IMR-90 (cell line): Measurements from ENCODE around the gene GPR161. TPM values are rescaled to one million over a fixed set of nuclear protein-coding genes. Genes with fewer than 3 reads are reported as not detected.

Experiments used
- ATAC-seq: fragments of 200-7000 bp; cut with Tn5 transposase; 2 replicates; pipeline ENCODE4 v1.9.1; 2020; ENCODE audit warnings: low read depth, mild to moderate bottlenecking, moderate library complexity
- BruUV-seq: library from RNA; stranded (reverse); fragments of 400-500 nt; replicated peaks from 2 replicates; lab custom pipeline; 2021; lab: Mats Ljungman, UMichigan
- CTCF ChIA-PET: fragments of 300-600 bp; formaldehyde crosslinking; extraction: SDS; loops from one replicate; lab custom pipeline; 2021; ENCODE audit warnings: antibody characterized with exemption; lab: Yijun Ruan, JAX
- POLR2A ChIA-PET: fragments of 300-600 bp; sonication (Branson Sonifier 250); formaldehyde crosslinking; loops from one replicate; lab custom pipeline; 2022; ENCODE audit warnings: antibody characterized with exemption; ENCODE audit not compliant: unreplicated experiment; lab: Charles Lee
- DNase-seq: peaks from one replicate; pipeline ENCODE4 v3.0.0; 2013
- H2AFZ ChIP-seq: replicated peaks from 2 replicates; pipeline ENCODE3; 2013; ENCODE audit warnings: low read length, mild to moderate bottlenecking; ENCODE audit not compliant: poor library complexity
- H2AK5ac ChIP-seq: 2 replicates; pipeline ENCODE4 v1.6.1; 2013; ENCODE audit warnings: low read depth, low read length, inconsistent platforms
- H2AK9ac ChIP-seq: replicated peaks from 2 replicates; pipeline ENCODE3; 2013; ENCODE audit warnings: mild to moderate bottlenecking, low read depth, low read length, moderate library complexity; ENCODE audit not compliant: poor library complexity
- H2BK120ac ChIP-seq: 2 replicates; pipeline ENCODE4 v1.6.1; 2013; ENCODE audit warnings: low read depth, low read length, inconsistent platforms
- H2BK15ac ChIP-seq: 3 replicates; pipeline ENCODE4 v1.6.1; 2013; ENCODE audit warnings: low read depth, low read length, inconsistent platforms
- H2BK20ac ChIP-seq: 2 replicates; pipeline ENCODE4 v1.6.1; 2013; ENCODE audit warnings: low read depth, mild to moderate bottlenecking, inconsistent platforms, low read length, moderate library complexity
- H2BK5ac ChIP-seq: 2 replicates; pipeline ENCODE4 v1.6.1; 2013; ENCODE audit warnings: mild to moderate bottlenecking, low read depth, low read length, inconsistent platforms; ENCODE audit not compliant: poor library complexity, severe bottlenecking
- H3K14ac ChIP-seq: replicated peaks from 2 replicates; pipeline ENCODE4 v1.6.1; 2013; ENCODE audit warnings: low read depth, low read length, inconsistent platforms
- H3K18ac ChIP-seq: 2 replicates; pipeline ENCODE4 v1.6.1; 2013; ENCODE audit warnings: low read depth, low read length, control low read depth
- H3K23ac ChIP-seq: 2 replicates; pipeline ENCODE4 v1.6.1; 2013; ENCODE audit warnings: low read depth, low read length, inconsistent platforms
- H3K27ac ChIP-seq: 2 replicates; pipeline ENCODE4 v1.5.1; 2013; ENCODE audit warnings: mild to moderate bottlenecking, control low read depth, low read length; ENCODE audit not compliant: insufficient read depth
- H3K27me3 ChIP-seq: 2 replicates; pipeline ENCODE4 v1.6.1; 2013; ENCODE audit warnings: low read length; ENCODE audit not compliant: control insufficient read depth, insufficient read depth
- H3K36me3 ChIP-seq: 2 replicates; pipeline ENCODE4 v1.6.1; 2013; ENCODE audit warnings: low read length, mixed read lengths; ENCODE audit not compliant: control insufficient read depth, insufficient read depth
- H3K4ac ChIP-seq: 2 replicates; pipeline ENCODE4 v1.6.1; 2013; ENCODE audit warnings: low read depth, low read length, inconsistent platforms
- H3K4me1 ChIP-seq: 2 replicates; pipeline ENCODE4 v1.6.1; 2013; ENCODE audit warnings: low read length, mixed read lengths; ENCODE audit not compliant: control insufficient read depth, insufficient read depth
- H3K4me2 ChIP-seq: 2 replicates; pipeline ENCODE4 v1.6.1; 2013; ENCODE audit warnings: low read depth, mild to moderate bottlenecking, control low read depth, low read length, moderate library complexity
- H3K4me3 ChIP-seq: 2 replicates; pipeline ENCODE4 v1.5.1; 2013; ENCODE audit warnings: low read depth, mild to moderate bottlenecking, control low read depth, low read length, moderate library complexity; ENCODE audit not compliant: insufficient read depth
- H3K56ac ChIP-seq: 2 replicates; pipeline ENCODE4 v1.6.1; 2013; ENCODE audit warnings: low read length, inconsistent platforms; ENCODE audit not compliant: insufficient read depth; ENCODE audit errors: extremely low read depth
- H3K79me1 ChIP-seq, 2 experiments: 2 replicates each; pipeline ENCODE4 v1.6.1; 2013; ENCODE audit warnings: low read length in 2 of 2, inconsistent platforms in 1 of 2, low read depth in 1 of 2
- H3K9ac ChIP-seq: 2 replicates; pipeline ENCODE4 v1.6.1; 2013; ENCODE audit warnings: low read depth, low read length, control low read depth
- H3K9me1 ChIP-seq: 2 replicates; pipeline ENCODE4 v1.6.1; 2013; ENCODE audit warnings: low read length, inconsistent platforms; ENCODE audit not compliant: insufficient read depth
- H3K9me3 ChIP-seq: 2 replicates; pipeline ENCODE4 v1.6.1; 2013; ENCODE audit warnings: low read length; ENCODE audit not compliant: control insufficient read depth, insufficient read depth
- H4K20me1 ChIP-seq: 2 replicates; pipeline ENCODE4 v1.6.1; 2013; ENCODE audit warnings: low read length, inconsistent platforms; ENCODE audit not compliant: insufficient read depth
- H4K5ac ChIP-seq: 2 replicates; pipeline ENCODE4 v1.6.1; 2013; ENCODE audit warnings: mild to moderate bottlenecking, low read depth, low read length, control low read depth
- H4K8ac ChIP-seq, 2 experiments: 2 replicates each; pipeline ENCODE4 v1.6.1; 2013; ENCODE audit warnings: low read depth in 2 of 2, low read length in 2 of 2, control low read depth in 1 of 2, inconsistent platforms in 1 of 2
- H4K91ac ChIP-seq: 2 replicates; pipeline ENCODE4 v1.6.1; 2013; ENCODE audit warnings: low read depth, low read length, inconsistent platforms; ENCODE audit not compliant: insufficient read depth
- FOS ChIP-seq: fragments of 150-350 bp; IDR thresholded peaks from 2 replicates; pipeline ENCODE4 v1.6.1; 2016; ENCODE audit warnings: low read depth, low read length
- MAFK ChIP-seq: IDR thresholded peaks from 2 replicates; pipeline ENCODE4 v1.6.1; 2012; ENCODE audit warnings: low read depth, low read length, improper control_type of control experiment
- MAZ ChIP-seq: IDR thresholded peaks from 2 replicates; pipeline ENCODE4 v1.6.1; 2012; ENCODE audit warnings: low read depth, mild to moderate bottlenecking, low read length, improper control_type of control experiment, moderate library complexity, borderline replicate concordance
- MXI1 ChIP-seq: IDR thresholded peaks from 2 replicates; pipeline ENCODE4 v1.6.1; 2012; ENCODE audit warnings: low read depth, mild to moderate bottlenecking, low read length, moderate library complexity, borderline replicate concordance
- WGBS, 2 experiments: methylation state at CpG; one replicate each; pipeline versions ENCODE4 v1.1.5 to v1.1.7; 2013; ENCODE audit warnings: missing lambda C conversion rate in 2 of 2; ENCODE audit not compliant: insufficient read length in 1 of 2; ENCODE audit errors: extremely low coverage in 2 of 2; 5-methylcytosine and 5-hydroxymethylcytosine counted together
- dilution Hi-C: fragments of 300-500 bp; cut with HindIII; formaldehyde crosslinking; loops from one replicate; pipeline ENCODE4 v1.14.3; 2018; ENCODE audit warnings: low sequenced_read_pairs; ENCODE audit not compliant: unreplicated experiment
- in situ Hi-C: fragments of 300-500 bp; cut with MboI; formaldehyde crosslinking; loops from 3 replicates; pipeline ENCODE4 v1.14.3; 2019; ENCODE audit warnings: low sequenced_read_pairs, inconsistent platforms, mixed read lengths
- intact Hi-C: fragments of 100-400 bp; cut with micrococcal nuclease; formaldehyde crosslinking; loops from 2 replicates; pipeline ENCODE4 v1.10.0; 2022
- polyA plus RNA-seq, 3 experiments: library from polyadenylated mRNA; depleted of rRNA; stranded (reverse); fragments of >200 nt; gene quantifications; 2 replicates each; pipeline ENCODE4 v1.2.3, GENCODE V29; 2012; ENCODE audit warnings: low replicate concordance in 1 of 3
- total RNA-seq: library from RNA; depleted of rRNA; stranded (reverse); fragments of >200 nt; gene quantifications from 2 replicates; pipeline ENCODE4 v1.2.3, GENCODE V29; 2012

The GPR161 gene
- total and polyA plus RNA-seq, 2 of the 4 experiments (the other 2 are of a cell fraction) = 12.5 to 13.3 TPM

GRCh38 chr1:168172250-168172915, 35.7 kb upstream of the GPR161 start:
- ChIA-PET POLR2A (no interaction called here), CTCF (no interaction called here)
- Histone ChIP-seq H3K27ac (no peak overlapping the region), H2AK9ac (no peak overlapping the region), H4K5ac (no peak overlapping the region), H3K4me2 (no peak overlapping the region), H3K18ac (no peak overlapping the region), H2AFZ (no peak overlapping the region), H4K91ac (no peak overlapping the region), H3K23ac (no peak overlapping the region), H3K56ac (no peak overlapping the region), H3K4me1 (no peaks in the 10 kb centered on the region), H2AK5ac (no peak overlapping the region), H2BK15ac (no peak overlapping the region), H3K14ac (no peak overlapping the region), H4K20me1 (no peaks in the 10 kb centered on the region), H3K9me3 (no peaks in the 10 kb centered on the region), H2BK120ac (no peak overlapping the region), H2BK5ac (no peak overlapping the region), H2BK20ac (no peak overlapping the region), H3K36me3 (no peaks in the 10 kb centered on the region), H3K9me1 (no peaks in the 10 kb centered on the region), H3K4me3 (no peak overlapping the region), H3K79me1 (no peaks in the 10 kb centered on the region), H4K8ac (no peak overlapping the region), H3K9ac (no peak overlapping the region), H3K4ac (no peak overlapping the region), H3K27me3 (no peaks in the 10 kb centered on the region)
- dilution Hi-C loops = no loop called here
- TF ChIP-seq MAZ (no peak), FOS (no peak), MXI1 (no peak), MAFK (0 out of 2 replicates have a peak, but pooled peaks have one; percentile 7)
- no peak for ATAC-seq
- intact Hi-C loops = no loop called here
- in situ Hi-C loops = no loop called here
- no CpG with 5 or more reads among the region's 3 CpGs for WGBS, 2 experiments
- no peak for DNase-seq
- no TSS peak for BruUV-seq
